OCI-LY3 (cell line): Measurements from ENCODE around the gene AMFR.

Experiments
- H2AFZ ChIP-seq: fragments of 200-600, 300-600 bp; shearing (Covaris generic); 2 replicates; pipeline ENCODE4 v1.6.0; 2014; ENCODE audit warnings: antibody characterized with exemption, low read depth, low read length
- H3K27ac ChIP-seq: fragments of 200-600, 300-600 bp; sonication (generic); 2 replicates; pipeline ENCODE4 v1.5.1; 2014; ENCODE audit warnings: mild to moderate bottlenecking, low read length, moderate library complexity, mixed read lengths
- H3K27me3 ChIP-seq: fragments of 200-600, 300-600 bp; sonication (generic); 2 replicates; pipeline ENCODE4 v1.6.1; 2014; ENCODE audit warnings: low read depth, low read length, mixed read lengths
- H3K36me3 ChIP-seq: fragments of 200-600, 300-600 bp; sonication (generic); replicated peaks from 2 replicates; pipeline ENCODE3; 2014; ENCODE audit warnings: low read depth, low read length, mixed read lengths
- H3K4me1 ChIP-seq: fragments of 300-600, 200-600 bp; sonication (generic); 2 replicates; pipeline ENCODE4 v1.6.1; 2014; ENCODE audit warnings: low read length, mixed read lengths
- H3K4me2 ChIP-seq: fragments of 200-600, 300-600 bp; sonication (generic); 2 replicates; pipeline ENCODE4 v1.6.1; 2014; ENCODE audit warnings: low read length, mixed read lengths
- H3K4me3 ChIP-seq: fragments of 300-600, 200-600 bp; sonication (generic); 2 replicates; pipeline ENCODE4 v1.5.1; 2014; ENCODE audit warnings: antibody characterized with exemption, mild to moderate bottlenecking, low read length, moderate library complexity
- H3K79me2 ChIP-seq: fragments of 300-600, 200-600 bp; shearing (Covaris generic); 2 replicates; pipeline ENCODE4 v1.6.1; 2014; ENCODE audit warnings: mild to moderate bottlenecking, low read length, mixed read lengths
- H3K9ac ChIP-seq: fragments of 300-600, 200-600 bp; shearing (Covaris generic); 2 replicates; pipeline ENCODE4 v1.6.0; 2014; ENCODE audit warnings: mild to moderate bottlenecking, low read length, moderate library complexity
- H3K9me3 ChIP-seq: fragments of 200-600, 300-600 bp; shearing (Covaris generic); 2 replicates; pipeline ENCODE4 v1.6.1; 2014; ENCODE audit warnings: low read length, mixed read lengths; ENCODE audit not compliant: insufficient read depth
- H4K20me1 ChIP-seq: fragments of 200-600, 300-600 bp; sonication (generic); 2 replicates; pipeline ENCODE4 v1.6.1; 2016; ENCODE audit warnings: low read length, mixed read lengths; ENCODE audit not compliant: insufficient read depth
- EZH2phosphoT487 ChIP-seq: fragments of 200-600 bp; shearing (Covaris generic); IDR thresholded peaks from 2 replicates; pipeline ENCODE4 v1.6.1; 2018; ENCODE audit warnings: antibody characterized with exemption, mixed run types, low read depth
- TF ChIP-seq, protein P1 (sequence below): fragments of 200-600, 300-600 bp; sonication (generic); IDR thresholded peaks from 2 replicates; pipeline ENCODE4 v1.5.1; 2014; ENCODE audit warnings: antibody characterized with exemption, low read length, low read depth

The AMFR gene

DNA sequence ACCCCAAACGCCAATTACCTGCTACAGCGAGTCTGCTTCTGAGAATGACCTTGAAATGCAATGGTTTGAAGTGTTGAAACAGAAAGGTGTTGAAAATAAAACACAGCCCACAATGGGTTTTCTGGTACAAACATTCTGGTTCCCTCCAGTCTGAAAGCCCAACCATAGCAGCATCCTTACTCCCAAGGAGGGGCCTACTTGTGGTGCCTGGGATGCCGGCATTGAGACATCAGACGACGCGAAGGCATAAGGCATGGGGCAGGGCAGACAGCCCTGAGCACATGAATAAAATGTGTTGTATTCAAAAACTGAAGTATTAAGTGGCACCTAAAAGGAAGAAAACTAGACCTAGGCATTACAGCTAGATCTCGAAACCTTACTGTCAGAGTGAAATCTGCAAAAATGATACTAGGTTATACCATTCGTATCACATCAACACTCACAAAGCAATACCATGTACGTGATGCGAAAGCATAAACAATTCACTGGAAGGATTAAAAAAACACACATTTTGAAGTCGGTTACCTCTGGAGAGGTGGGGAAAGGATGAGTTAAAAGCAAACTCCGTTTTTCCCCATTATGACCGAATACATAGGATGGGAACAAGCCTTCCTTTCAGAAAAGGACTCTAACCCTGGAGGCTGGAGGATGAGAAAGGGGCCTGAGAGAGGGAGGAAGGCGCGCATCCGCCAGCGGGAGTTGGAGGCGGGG, 25.1 kb upstream of the AMFR start:
- peaks cover 33% of the 10 kb centered on the region for H3K36me3 ChIP-seq
- H3K79me2 ChIP-seq = peaks cover 79% of the 10 kb centered on the region
- no peaks in the 10 kb centered on the region for H3K9me3 ChIP-seq
- H3K9ac ChIP-seq = peak overlapping the region; percentile 86
- no peaks in the 10 kb centered on the region for H3K27me3 ChIP-seq
- H4K20me1 ChIP-seq = peaks cover 37% of the 10 kb centered on the region
- peak overlapping the region; percentile 95 for H3K4me3 ChIP-seq
- H3K4me2 ChIP-seq = peak overlapping the region; percentile 91
- peak overlapping the region; percentile 69 for H3K27ac ChIP-seq
- peaks cover 33% of the 10 kb centered on the region for H3K4me1 ChIP-seq
- H2AFZ ChIP-seq = peak overlapping the region; percentile 43
- TF ChIP-seq EZH2phosphoT487 = no peak

DNA sequence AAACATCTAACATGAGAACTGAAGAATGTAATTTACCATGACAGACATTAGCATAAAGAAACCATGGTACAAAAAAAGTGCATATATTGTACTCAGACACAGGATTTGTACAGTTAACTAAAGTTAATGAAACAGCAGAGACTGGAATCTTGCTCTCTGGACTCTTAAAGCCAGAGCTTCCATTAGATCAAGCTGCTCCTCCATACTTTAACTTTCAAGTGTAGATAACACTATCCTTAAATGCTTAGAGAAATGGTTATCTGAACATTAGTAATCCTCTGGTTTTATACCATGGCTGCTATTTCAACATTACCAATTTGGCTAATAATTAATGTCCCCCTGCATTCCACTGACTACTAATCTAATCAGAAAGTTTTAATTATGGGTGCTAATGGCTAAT, 22.7 kb upstream of the AMFR start:
- Histone ChIP-seq H3K9ac (no peak overlapping the region), H3K4me1 (peaks cover 29% of the 10 kb centered on the region), H3K27ac (no peak overlapping the region), H3K27me3 (no peaks in the 10 kb centered on the region), H3K9me3 (no peaks in the 10 kb centered on the region), H2AFZ (no peak overlapping the region), H3K4me2 (no peak overlapping the region; the same call in 1 of the 2 replicates), H4K20me1 (peaks cover 37% of the 10 kb centered on the region), H3K79me2 (peaks cover 71% of the 10 kb centered on the region), H3K36me3 (peaks cover 27% of the 10 kb centered on the region), H3K4me3 (no peak overlapping the region)
- TF ChIP-seq, protein P1, sequence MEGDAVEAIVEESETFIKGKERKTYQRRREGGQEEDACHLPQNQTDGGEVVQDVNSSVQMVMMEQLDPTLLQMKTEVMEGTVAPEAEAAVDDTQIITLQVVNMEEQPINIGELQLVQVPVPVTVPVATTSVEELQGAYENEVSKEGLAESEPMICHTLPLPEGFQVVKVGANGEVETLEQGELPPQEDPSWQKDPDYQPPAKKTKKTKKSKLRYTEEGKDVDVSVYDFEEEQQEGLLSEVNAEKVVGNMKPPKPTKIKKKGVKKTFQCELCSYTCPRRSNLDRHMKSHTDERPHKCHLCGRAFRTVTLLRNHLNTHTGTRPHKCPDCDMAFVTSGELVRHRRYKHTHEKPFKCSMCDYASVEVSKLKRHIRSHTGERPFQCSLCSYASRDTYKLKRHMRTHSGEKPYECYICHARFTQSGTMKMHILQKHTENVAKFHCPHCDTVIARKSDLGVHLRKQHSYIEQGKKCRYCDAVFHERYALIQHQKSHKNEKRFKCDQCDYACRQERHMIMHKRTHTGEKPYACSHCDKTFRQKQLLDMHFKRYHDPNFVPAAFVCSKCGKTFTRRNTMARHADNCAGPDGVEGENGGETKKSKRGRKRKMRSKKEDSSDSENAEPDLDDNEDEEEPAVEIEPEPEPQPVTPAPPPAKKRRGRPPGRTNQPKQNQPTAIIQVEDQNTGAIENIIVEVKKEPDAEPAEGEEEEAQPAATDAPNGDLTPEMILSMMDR = no peak
- TF ChIP-seq EZH2phosphoT487 = no peak

- peaks cover 31% of the 10 kb centered on the region for H3K36me3 ChIP-seq
Observed at GRCh38 chr16:56447286-56447685, 21.9 kb upstream of the AMFR start.

GRCh38 chr16:56438038-56438437, 12.7 kb upstream of the AMFR start:
- Histone ChIP-seq H4K20me1 (peaks cover 4% of the 10 kb centered on the region; the same call in 1 of the 2 replicates), H3K4me1 (no peaks in the 10 kb centered on the region), H3K4me2 (no peak overlapping the region), H3K36me3 (peaks cover 68% of the 10 kb centered on the region), H3K27me3 (no peaks in the 10 kb centered on the region), H3K9me3 (no peaks in the 10 kb centered on the region), H3K4me3 (no peak overlapping the region), H3K79me2 (peaks cover 3% of the 10 kb centered on the region; the same call in 1 of the 2 replicates), H2AFZ (no peak overlapping the region), H3K27ac (no peak overlapping the region), H3K9ac (no peak overlapping the region)
- no peak for TF ChIP-seq EZH2phosphoT487
- TF ChIP-seq, protein P1 = no peak

More at GRCh38 chr16:56447286-56447685, 21.9 kb upstream of the AMFR start:
- H3K4me2 ChIP-seq = no peak overlapping the region
- no peak overlapping the region for H3K27ac ChIP-seq
- no peak overlapping the region for H2AFZ ChIP-seq
- peaks cover 64% of the 10 kb centered on the region for H3K79me2 ChIP-seq
- peaks cover 37% of the 10 kb centered on the region for H4K20me1 ChIP-seq
- no peaks in the 10 kb centered on the region for H3K27me3 ChIP-seq
- no peak overlapping the region for H3K9ac ChIP-seq
- no peaks in the 10 kb centered on the region for H3K9me3 ChIP-seq
- H3K4me1 ChIP-seq = peaks cover 23% of the 10 kb centered on the region
- no peak for TF ChIP-seq EZH2phosphoT487
- TF ChIP-seq, protein P1 = no peak
- no peak overlapping the region for H3K4me3 ChIP-seq
